K562 (cell line): ENCODE data around the gene FIZ1.

ENCODE experiments used
- CTCF ChIP-seq, 3 experiments: IDR thresholded peaks in 2 of 3; conservative IDR thresholded peaks in 1 of 3; 2 replicates each; pipeline ENCODE4 v1.5.1; 2011 to 2012; ENCODE audit warnings: low read length in 3 of 3, mild to moderate bottlenecking in 3 of 3, control low read depth in 2 of 3, improper control_type of control experiment in 1 of 3, inconsistent platforms in 1 of 3, low read depth in 1 of 3, mixed read lengths in 1 of 3, moderate library complexity in 1 of 3; ENCODE audit not compliant: insufficient read depth in 2 of 3
- FOXJ2 ChIP-seq: fragments of 200-800 bp; sonication (Bioruptor generic); IDR thresholded peaks from 2 replicates; pipeline ENCODE4 v1.6.1; 2016; ENCODE audit warnings: missing genetic modification characterization, missing compliant biosample characterization
- FOXK1 ChIP-seq: sonication (generic); formaldehyde crosslinking; IDR thresholded peaks from 2 replicates; pipeline ENCODE4 v1.8.0; 2022; ENCODE audit warnings: missing genetic modification reagents, mild to moderate bottlenecking, borderline replicate concordance
- HMG20B ChIP-seq: fragments of 250-450 bp; sonication (Bioruptor Pico); IDR thresholded peaks from 2 replicates; pipeline ENCODE4 v1.5.0; 2021; ENCODE audit warnings: mild to moderate bottlenecking
- KLF13 ChIP-seq: fragments of 450-650 bp; IDR thresholded peaks from 2 replicates; pipeline ENCODE4 v1.6.1; 2016; ENCODE audit warnings: missing genetic modification characterization, low read depth, mild to moderate bottlenecking, missing compliant biosample characterization, moderate library complexity, borderline replicate concordance
- SMC3 ChIP-seq: conservative IDR thresholded peaks from 2 replicates; pipeline ENCODE4 v1.6.1; 2011; ENCODE audit warnings: low read depth, low read length, improper control_type of control experiment; ENCODE audit not compliant: insufficient read depth
- TCF7 ChIP-seq: sonication (generic); IDR thresholded peaks from 2 replicates; pipeline ENCODE4 v1.6.1; 2016; ENCODE audit warnings: antibody characterized with exemption, borderline replicate concordance
- ZNF124 ChIP-seq: sonication (generic); formaldehyde crosslinking; IDR thresholded peaks from 2 replicates; pipeline ENCODE4 v1.8.1; 2022; ENCODE audit warnings: missing genetic modification reagents

GRCh38 chr19:55603115-55603514, 3.8 kb upstream of the FIZ1 start:
- TF ChIP-seq CTCF (IDR thresholded peaks at IDR 0.05 in 2 of 3, conservative IDR thresholded peaks at IDR 0.05 in 1 of 3; ENCODE audit: insufficient read depth in 2 of 3, low read depth in 1 of 3, low read length in 3 of 3) (no peak), SMC3 (no peak), FOXK1 (CRISPR knock-in tag) (no peak), HMG20B (no peak), ZNF124 (CRISPR knock-in tag) (no peak), TCF7 (no peak), FOXJ2 (tag) (no peak), KLF13 (tag) (no peak)
